H1 (cell line): ENCODE measurements around the gene CRABP2. TPM values are rescaled to one million over a fixed set of nuclear protein-coding genes. Genes with fewer than 3 reads are reported as not detected.

Experiments
- BACH1 ChIP-seq: IDR thresholded peaks from 2 replicates; pipeline ENCODE4 v1.6.1; 2012; ENCODE audit warnings: low read length, improper control_type of control experiment
- CHD1 ChIP-seq: IDR thresholded peaks from 2 replicates; pipeline ENCODE4 v1.6.1; 2012; ENCODE audit warnings: low read depth, low read length, improper control_type of control experiment
- CHD2 ChIP-seq: IDR thresholded peaks from 2 replicates; pipeline ENCODE4 v1.6.1; 2012; ENCODE audit warnings: low read length, improper control_type of control experiment
- FOSL1 ChIP-seq: IDR thresholded peaks from 2 replicates; pipeline ENCODE4 v1.6.1; 2011; ENCODE audit warnings: mild to moderate bottlenecking, low read depth, low read length, moderate library complexity; ENCODE audit not compliant: insufficient read depth
- HDAC2 ChIP-seq, 2 experiments: fragments of 300-600 bp in 1 of 2; sonication (generic) in 1 of 2; IDR thresholded peaks; 2 replicates each; pipeline ENCODE4 v1.6.1; 2011 to 2012; ENCODE audit warnings: low read depth in 2 of 2, low read length in 2 of 2, mild to moderate bottlenecking in 2 of 2, moderate library complexity in 2 of 2, borderline replicate concordance in 1 of 2, inconsistent platforms in 1 of 2
- JUN ChIP-seq: IDR thresholded peaks from 2 replicates; pipeline ENCODE4 v1.6.1; 2011; ENCODE audit warnings: low read depth, mild to moderate bottlenecking, improper control_type of control experiment, low read length
- JUND ChIP-seq: IDR thresholded peaks from 2 replicates; pipeline ENCODE4 v1.6.1; 2011; ENCODE audit warnings: mild to moderate bottlenecking, improper control_type of control experiment, low read length
- NRF1 ChIP-seq: IDR thresholded peaks from 2 replicates; pipeline ENCODE4 v1.6.1; 2011; ENCODE audit warnings: mild to moderate bottlenecking, low read depth, low read length, improper control_type of control experiment
- POLR2A ChIP-seq, 2 experiments: IDR thresholded peaks; 1 replicate in 1 of 2; 2 replicates in 1 of 2; pipeline ENCODE4 v1.6.1; 2011; ENCODE audit warnings: low read depth in 2 of 2, low read length in 2 of 2, mild to moderate bottlenecking in 2 of 2; ENCODE audit errors: control extremely low read depth in 1 of 2
- RNF2 ChIP-seq: fragments of 200-900, 300-1000 bp; sonication (generic); IDR thresholded peaks from 2 replicates; pipeline ENCODE4 v1.7.1; 2016; ENCODE audit warnings: borderline replicate concordance, low read depth, mild to moderate bottlenecking, antibody characterized with exemption, low read length; ENCODE audit not compliant: poor library complexity, severe bottlenecking; ENCODE audit errors: missing control alignments
- SIN3A ChIP-seq, 2 experiments: IDR thresholded peaks in 1 of 2; conservative IDR thresholded peaks in 1 of 2; 2 replicates each; pipeline ENCODE4 v1.6.1; 2011 to 2012; ENCODE audit warnings: low read length in 2 of 2, improper control_type of control experiment in 1 of 2, low read depth in 1 of 2, mild to moderate bottlenecking in 1 of 2
- SP2 ChIP-seq: IDR thresholded peaks from 2 replicates; pipeline ENCODE4 v1.6.1; 2012; ENCODE audit warnings: mild to moderate bottlenecking, low read length, inconsistent platforms
- TBP ChIP-seq: IDR thresholded peaks from 2 replicates; pipeline ENCODE4 v1.6.1; 2011; ENCODE audit warnings: low read depth, low read length, improper control_type of control experiment
- YY1 ChIP-seq: IDR thresholded peaks from 2 replicates; pipeline ENCODE4 v1.6.1; 2011; ENCODE audit warnings: low read depth, mild to moderate bottlenecking, low read length
- ZNF274 ChIP-seq: IDR thresholded peaks from 2 replicates; pipeline ENCODE4 v1.7.0; 2012; ENCODE audit warnings: low read length, borderline replicate concordance; ENCODE audit errors: extremely low read depth
- polyA plus RNA-seq, 7 experiments: library from polyadenylated mRNA; depleted of rRNA in 3 of 7; stranded (reverse) in 5 of 7; unstranded in 2 of 7; fragments of >200 nt in 5 of 7; fragments of 200-250 nt in 2 of 7; gene quantifications; 1 replicate in 5 of 7; 2 replicates in 1 of 7; 4 replicates in 1 of 7; pipeline versions ENCODE4 v1.2.1 to v1.2.3, GENCODE V29; 2011 to 2013; ENCODE audit warnings: missing spikeins in 2 of 7, mixed read lengths in 2 of 7
- total RNA-seq: library from RNA; stranded (reverse); fragmentation: NEBNext Ultra II Directional; extraction: Animal tissue kit (Norgen Biotek cat#: 25700); gene quantifications from 2 replicates; pipeline ENCODE4 v1.2.1, GENCODE V29; 2021
- TF ChIP-seq, protein P1 (sequence below): IDR thresholded peaks from 2 replicates; pipeline ENCODE4 v1.6.1; 2012; ENCODE audit warnings: low read length, inconsistent platforms
- TF ChIP-seq, protein P2 (sequence below): IDR thresholded peaks from 2 replicates; pipeline ENCODE4 v1.6.1; 2012; ENCODE audit warnings: inconsistent platforms
- TF ChIP-seq, protein P3 (sequence below): IDR thresholded peaks from 2 replicates; pipeline ENCODE4 v1.6.1; 2012; ENCODE audit warnings: inconsistent platforms
- TF ChIP-seq, protein P4 (sequence below), 3 experiments: IDR thresholded peaks; 1 replicate in 2 of 3; 2 replicates in 1 of 3; pipeline versions ENCODE4 v1.5.1 to v1.6.1; 2011; ENCODE audit warnings: low read length in 3 of 3, mild to moderate bottlenecking in 3 of 3, inconsistent platforms in 2 of 3, low read depth in 1 of 3, moderate library complexity in 1 of 3; ENCODE audit not compliant: insufficient read depth in 1 of 3; ENCODE audit errors: control extremely low read depth in 1 of 3

CRABP2 gene
- total and polyA plus RNA-seq, 2 of the 8 experiments (the other 6 are each of a cell fraction or from before 2014, with no cell fraction given): 69.2 to 119 TPM

DNA sequence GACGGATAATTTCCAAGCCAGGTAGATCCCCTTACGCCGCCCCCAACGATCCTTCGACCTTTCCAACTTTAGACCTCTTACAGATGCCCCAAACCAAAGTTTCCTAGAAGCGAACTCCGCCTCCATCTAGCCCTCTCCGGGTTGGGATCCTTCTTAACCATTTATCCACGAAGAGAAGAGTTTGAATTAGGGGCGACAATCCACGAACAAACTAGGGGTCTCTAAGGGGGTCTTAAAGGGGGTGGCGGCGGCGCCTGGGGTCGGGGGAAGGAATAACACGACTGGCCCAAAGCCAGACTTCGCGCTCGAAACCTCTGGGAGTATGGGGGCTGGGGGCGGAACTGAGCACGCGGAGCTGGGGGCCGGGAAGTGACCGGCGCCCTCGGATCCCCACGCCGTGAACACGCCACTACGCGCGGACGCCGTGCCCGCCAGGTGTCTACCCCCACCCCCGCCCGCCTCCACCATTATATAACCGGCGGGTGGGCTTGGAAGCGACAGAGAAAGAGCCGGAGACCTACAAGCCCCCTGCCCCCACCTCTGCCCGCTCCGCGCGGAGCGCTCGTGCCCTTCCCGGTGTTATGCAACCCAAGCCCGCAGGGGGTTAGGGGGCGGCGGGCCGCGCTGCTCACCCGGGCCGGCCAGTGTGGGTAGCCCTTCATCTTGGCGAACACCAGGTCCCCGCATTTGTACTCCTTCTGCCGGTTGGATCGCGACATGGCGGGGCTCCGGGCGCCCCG, 45.5 kb upstream of the CRABP2 start (continued):
- TF ChIP-seq RNF2: no peak
- TF ChIP-seq BACH1: no peak; the same call in 1 of the 2 replicates
- TF ChIP-seq CHD2: no peak
- peak in 1 of 2 experiments; percentile 48; a peak in 1 of 3 replicates for TF ChIP-seq POLR2A (IDR thresholded peaks at IDR 0.05; ENCODE audit: control extremely low read depth in 1 of 2, low read depth in 2 of 2, low read length in 2 of 2)
- no peak; a peak in 1 of 4 replicates for TF ChIP-seq HDAC2 (IDR thresholded peaks at IDR 0.05; ENCODE audit: borderline replicate concordance in 1 of 2, low read depth in 2 of 2, low read length in 2 of 2)
- TF ChIP-seq YY1: no peak
- no peak for TF ChIP-seq JUN
- no peak for TF ChIP-seq JUND
- TF ChIP-seq, protein P1, sequence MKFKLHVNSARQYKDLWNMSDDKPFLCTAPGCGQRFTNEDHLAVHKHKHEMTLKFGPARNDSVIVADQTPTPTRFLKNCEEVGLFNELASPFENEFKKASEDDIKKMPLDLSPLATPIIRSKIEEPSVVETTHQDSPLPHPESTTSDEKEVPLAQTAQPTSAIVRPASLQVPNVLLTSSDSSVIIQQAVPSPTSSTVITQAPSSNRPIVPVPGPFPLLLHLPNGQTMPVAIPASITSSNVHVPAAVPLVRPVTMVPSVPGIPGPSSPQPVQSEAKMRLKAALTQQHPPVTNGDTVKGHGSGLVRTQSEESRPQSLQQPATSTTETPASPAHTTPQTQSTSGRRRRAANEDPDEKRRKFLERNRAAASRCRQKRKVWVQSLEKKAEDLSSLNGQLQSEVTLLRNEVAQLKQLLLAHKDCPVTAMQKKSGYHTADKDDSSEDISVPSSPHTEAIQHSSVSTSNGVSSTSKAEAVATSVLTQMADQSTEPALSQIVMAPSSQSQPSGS: no peak
- no peak for TF ChIP-seq FOSL1
- TF ChIP-seq, protein P2, sequence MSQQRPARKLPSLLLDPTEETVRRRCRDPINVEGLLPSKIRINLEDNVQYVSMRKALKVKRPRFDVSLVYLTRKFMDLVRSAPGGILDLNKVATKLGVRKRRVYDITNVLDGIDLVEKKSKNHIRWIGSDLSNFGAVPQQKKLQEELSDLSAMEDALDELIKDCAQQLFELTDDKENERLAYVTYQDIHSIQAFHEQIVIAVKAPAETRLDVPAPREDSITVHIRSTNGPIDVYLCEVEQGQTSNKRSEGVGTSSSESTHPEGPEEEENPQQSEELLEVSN: no peak
- no peak; a peak in 1 of 4 replicates for TF ChIP-seq SIN3A (conservative IDR thresholded peaks at IDR 0.05 in 1 of 2, IDR thresholded peaks at IDR 0.05 in 1 of 2; ENCODE audit: low read depth in 1 of 2, low read length in 2 of 2)
- no peak for TF ChIP-seq CHD1
- TF ChIP-seq NRF1: no peak
- TF ChIP-seq SP2: no peak
- no peak for TF ChIP-seq TBP
- TF ChIP-seq, protein P3, sequence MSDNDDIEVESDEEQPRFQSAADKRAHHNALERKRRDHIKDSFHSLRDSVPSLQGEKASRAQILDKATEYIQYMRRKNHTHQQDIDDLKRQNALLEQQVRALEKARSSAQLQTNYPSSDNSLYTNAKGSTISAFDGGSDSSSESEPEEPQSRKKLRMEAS: peak; percentile 54
- no peak for TF ChIP-seq ZNF274
- TF ChIP-seq, protein P4, sequence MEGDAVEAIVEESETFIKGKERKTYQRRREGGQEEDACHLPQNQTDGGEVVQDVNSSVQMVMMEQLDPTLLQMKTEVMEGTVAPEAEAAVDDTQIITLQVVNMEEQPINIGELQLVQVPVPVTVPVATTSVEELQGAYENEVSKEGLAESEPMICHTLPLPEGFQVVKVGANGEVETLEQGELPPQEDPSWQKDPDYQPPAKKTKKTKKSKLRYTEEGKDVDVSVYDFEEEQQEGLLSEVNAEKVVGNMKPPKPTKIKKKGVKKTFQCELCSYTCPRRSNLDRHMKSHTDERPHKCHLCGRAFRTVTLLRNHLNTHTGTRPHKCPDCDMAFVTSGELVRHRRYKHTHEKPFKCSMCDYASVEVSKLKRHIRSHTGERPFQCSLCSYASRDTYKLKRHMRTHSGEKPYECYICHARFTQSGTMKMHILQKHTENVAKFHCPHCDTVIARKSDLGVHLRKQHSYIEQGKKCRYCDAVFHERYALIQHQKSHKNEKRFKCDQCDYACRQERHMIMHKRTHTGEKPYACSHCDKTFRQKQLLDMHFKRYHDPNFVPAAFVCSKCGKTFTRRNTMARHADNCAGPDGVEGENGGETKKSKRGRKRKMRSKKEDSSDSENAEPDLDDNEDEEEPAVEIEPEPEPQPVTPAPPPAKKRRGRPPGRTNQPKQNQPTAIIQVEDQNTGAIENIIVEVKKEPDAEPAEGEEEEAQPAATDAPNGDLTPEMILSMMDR (IDR thresholded peaks at IDR 0.05; ENCODE audit: control extremely low read depth in 1 of 3, insufficient read depth in 1 of 3, low read depth in 1 of 3, low read length in 3 of 3): no peak
